C1 segment of cervical spinal cord (tissue), 14 donors: ENCODE measurements around the gene DBNDD1.
"Not testable (repeated sequence)": the region's sequence is repeated elsewhere in the genome, so short reads cannot be mapped to it uniquely, and the experiment has no call there.

Source experiments
- DNase-seq, 14 donors: peaks; one replicate each; lab custom pipeline; 2025; lab: John Stamatoyannopoulos, UW

DBNDD1 gene, protein sequence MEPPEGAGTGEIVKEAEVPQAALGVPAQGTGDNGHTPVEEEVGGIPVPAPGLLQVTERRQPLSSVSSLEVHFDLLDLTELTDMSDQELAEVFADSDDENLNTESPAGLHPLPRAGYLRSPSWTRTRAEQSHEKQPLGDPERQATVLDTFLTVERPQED

DNA sequence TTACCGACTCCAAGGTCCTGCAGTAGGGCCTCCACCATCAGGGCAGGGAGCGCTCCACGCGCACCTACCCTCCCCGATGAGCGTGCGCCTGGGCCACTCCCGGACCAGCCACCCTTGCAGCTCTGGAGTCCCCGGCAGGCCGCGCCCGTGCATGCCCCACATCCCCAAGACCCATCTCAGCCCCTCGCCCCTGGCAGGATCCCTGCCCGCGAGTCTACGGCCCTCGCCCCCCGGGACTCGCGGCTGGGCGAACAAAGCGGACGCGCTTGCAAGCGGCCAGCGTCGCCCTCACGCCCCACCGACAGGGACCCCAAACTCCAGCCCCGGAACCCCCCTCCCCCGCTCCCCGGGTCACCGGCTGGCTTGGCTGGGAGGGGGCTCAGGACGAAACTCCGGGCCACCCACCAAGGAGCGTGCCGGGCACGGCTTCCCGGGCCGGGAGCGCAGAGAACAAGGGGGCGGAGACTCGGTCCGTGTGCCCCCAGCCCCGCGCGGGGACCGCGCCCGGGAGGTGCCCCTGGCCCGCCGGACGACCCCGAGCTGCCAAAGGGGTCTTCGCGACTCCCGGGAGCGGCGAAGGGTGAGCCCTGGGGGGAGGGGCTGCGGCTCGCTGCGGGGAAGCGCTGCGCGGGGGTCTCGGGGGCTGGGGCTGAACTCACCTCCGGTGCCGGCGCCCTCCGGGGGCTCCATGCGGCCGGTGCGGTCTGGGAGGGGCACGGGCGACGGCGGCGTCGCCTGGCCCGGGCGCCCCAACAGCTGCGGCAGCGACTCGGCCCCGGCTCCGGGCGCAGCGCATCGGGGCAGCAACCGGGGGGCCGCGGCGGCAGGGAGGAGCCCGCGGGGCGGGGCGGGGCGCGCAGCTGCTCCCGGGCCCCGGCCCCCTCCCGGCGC, at the start of gene DBNDD1:
TSS of gene DBNDD1 (minus strand) at position 805 of the 891 bp plus-strand sequence. CDS start at position 690, 115 bp downstream.
- DNase-seq = peak in 1 of 14 donors; percentile 32

DNA sequence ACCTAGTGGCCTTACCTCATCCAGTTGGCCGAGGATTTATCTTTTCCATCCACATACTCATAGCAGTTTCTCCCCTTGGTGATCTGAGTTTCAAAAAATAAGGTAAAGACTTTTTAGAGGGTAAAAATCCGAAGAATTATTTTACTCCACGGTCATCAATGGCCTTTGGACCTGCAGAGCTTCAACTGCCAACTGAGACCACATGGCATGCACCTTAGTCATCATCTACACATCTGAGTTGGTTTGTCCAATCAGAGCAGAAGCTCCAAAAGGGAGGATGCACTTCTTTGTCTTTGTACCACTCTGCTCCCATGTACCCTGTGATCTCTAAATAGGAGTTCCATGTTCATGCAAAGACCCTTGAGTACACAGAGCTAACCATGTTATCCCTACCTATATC, 42.2 kb upstream of the DBNDD1 start:
- no peak for DNase-seq

DNA sequence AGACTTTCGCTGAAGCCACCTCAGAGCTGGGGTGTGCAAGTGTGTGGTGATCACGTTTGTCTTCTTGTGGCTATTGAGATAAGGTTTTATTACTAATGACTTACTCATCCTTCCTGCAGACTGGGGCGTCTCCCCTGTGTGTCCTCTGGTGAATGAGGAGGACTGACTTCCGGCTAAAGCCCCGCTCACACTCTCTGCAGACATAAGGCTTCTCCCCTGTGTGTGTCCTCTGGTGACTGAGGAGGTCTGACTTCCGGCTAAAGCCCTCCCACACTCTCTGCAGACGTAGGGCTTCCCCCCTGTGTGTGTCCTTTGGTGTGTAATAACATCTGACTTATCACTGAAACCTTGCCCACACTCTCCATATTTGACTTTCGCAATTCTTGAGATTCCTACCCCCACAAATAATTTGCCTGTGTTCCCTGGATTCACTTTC, 38.5 kb upstream of the DBNDD1 start:
- no peak for DNase-seq

DNA sequence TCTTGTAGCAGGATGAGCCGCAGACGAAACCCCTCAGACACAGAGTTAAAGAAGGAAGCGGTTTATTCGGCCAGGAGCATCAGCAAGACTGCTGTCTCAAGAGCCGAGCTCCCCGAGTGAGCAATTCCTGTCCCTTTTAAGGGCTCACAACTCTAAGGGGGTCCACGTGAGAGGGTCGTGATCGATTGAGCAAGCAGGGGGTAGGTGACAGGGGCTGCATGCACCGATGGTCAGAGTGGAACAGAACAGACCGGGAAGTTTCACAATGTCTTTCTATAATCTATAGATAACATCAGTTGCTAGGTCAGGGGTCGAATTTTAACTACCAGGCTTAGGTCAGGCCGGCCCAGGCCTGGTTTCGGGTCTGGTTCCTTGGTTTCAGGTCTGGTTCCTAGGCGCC, 37.3 kb upstream of the DBNDD1 start:
- DNase-seq = not testable (repeated sequence)

DNA sequence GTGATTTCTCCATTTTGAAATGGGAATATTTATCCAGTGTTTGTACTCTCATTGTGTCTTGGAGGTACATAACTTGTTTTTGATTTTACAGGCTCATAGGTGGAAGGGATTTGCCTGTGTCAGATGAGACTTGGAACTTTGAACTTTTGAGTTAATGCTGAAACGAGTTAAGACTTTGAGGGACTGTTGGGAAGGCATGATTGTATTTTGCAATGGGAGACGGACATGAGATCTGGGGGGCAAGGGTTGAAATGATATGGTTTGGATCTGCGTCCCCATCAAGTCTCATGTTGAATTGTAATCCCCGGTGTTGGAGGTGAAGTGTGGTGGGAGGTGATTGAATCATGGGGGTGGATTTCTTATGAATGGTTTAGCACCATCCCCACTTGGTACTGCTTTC, 36.1 kb upstream of the DBNDD1 start:
- no peak for DNase-seq

DNA sequence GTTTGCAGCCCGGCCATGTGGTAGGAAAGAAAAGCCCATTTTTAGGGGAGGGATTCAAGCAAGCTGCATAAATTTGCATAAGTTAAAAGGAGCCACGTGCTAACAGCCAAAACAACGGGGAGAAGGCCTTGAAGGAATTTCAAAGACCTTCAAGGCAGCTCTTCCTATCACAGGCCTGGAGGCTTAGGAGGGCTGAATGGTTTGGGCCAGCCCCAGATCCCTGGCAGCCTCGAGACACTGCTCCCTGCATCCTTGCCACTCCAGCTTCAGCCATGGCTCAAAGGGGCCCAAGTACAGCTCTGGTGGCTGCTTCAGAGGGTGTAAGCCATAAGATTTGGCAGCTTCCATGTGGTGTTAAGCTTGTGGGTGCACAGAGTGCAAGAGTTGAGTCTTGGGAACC, 35.3 kb upstream of the DBNDD1 start:
- DNase-seq = no peak

DNA sequence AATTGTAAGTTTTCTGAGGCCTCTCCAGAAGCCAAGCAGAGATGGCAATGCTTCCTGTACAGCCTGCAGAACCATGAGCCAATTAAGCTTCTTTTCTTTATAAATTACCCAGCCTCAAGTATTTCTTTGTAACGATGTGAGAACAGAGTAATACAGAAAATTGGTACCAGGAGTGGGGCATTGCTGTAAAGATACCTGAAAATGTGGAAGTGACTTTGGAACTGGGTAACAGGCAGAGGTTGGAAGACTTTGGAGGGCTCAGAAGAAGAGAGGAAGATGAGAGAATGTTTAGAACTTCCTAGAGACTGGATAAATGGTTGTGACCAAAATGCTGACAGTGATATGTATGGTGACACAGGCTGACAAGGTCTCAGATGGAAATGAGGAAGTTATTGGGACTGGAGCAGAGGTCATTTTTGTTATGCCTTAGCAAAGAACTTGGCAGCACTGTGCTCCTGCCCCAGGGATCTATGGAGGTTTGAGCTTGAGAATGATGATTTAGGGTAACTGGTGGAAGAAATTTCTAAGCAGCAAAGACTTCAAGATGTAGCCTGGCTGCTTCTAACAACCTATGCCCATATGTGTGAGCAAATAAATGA, 34.7 kb upstream of the DBNDD1 start:
- no peak for DNase-seq

DNA sequence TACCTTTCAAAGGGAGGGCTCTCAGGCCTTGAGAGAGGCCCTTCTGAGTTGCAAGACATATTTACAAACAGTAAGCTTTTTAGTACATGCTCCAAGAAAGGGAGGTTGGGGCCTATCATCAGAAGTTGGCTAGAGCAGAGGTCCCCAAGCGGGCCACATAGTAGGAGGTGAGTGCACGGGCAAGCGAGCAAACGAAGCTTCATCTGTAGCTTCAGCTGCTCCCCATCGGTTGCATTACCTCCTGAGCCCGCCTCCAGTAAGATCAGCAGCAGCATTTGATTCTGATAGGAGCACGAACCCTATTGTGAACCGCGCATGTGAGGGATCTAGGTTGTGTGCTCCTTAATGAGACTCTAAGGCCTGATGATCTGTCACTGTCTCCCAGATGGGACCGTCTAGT, 31.7 kb upstream of the DBNDD1 start:
- no peak for DNase-seq

DNA sequence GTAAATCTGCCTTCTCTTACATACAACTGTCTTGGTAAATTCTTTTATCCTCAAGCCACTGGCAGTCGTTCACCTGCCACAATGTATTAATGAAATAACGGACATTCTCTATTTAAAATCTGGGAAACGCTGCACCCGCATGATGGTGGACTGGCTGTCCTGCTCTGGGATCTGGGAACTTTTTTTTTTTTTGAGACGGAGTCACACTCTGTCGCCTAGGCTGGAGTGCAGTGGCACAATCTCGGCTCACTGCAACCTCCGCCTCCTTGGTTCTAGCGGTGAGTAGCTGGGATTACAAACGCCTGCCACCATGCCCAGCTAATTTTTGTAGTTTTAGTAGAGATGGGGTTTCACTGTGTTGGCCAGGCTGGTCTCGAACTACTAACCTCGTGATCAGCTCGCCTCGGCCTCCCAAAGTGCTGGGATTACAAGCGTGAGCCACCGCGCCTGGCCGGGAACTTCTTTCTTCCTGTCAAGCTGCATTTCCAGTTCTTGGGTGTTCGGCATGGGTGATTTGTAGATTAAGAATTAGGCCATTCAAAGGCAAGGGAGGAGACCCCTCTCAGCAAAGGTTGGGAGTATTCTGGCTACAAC, 29.6 kb upstream of the DBNDD1 start:
- DNase-seq = no peak

DNA sequence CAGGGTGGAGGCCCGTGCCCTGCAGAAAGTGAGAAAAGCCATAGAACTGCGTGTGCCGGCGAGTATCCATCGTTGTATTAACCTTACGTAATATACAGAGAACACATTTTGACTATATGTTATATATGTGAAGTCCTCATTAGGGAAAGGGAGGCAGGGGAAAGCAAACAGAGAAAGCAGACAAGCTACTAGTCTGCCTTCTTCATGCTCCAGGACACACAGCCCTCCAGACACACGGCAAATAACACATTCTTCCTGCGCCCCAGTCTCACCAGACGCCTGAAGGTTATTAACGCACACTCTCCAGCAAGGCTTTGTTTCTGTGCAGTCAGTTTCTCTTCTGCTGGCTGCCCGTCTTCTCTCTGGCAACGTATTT, 29.1 kb upstream of the DBNDD1 start:
- no peak for DNase-seq

DNA sequence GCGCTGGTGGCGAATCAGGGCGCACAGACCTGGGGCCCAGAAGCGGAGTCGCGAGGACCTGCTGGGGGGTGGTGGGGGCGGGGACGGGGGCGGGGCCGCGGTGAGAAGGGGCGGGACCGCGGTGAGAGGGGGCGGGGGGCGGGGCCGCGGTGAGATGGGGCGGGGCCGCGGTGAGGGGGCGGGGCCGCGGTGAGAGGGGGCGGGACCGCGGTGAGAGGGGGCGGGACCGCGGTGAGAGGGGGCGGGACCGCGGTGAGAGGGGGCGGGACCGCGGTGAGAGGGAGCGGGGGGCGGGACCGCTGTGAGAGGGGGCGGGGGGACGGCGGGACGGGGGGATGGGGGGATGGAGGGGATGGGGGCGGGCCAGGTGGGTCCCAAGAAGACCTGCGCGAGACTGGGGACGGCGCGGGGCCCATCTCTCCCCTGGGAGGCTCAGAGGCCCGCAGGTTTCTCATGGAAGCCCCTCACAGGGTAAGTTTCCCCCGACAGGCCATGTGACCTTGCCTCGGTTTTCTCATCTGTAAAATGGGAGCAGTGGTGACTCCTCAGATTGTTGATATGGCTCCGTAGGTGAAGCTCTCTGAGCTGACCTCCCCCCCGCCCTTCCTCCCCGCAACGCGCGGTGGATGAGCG, 28.6 kb upstream of the DBNDD1 start:
- DNase-seq = no peak

DNA sequence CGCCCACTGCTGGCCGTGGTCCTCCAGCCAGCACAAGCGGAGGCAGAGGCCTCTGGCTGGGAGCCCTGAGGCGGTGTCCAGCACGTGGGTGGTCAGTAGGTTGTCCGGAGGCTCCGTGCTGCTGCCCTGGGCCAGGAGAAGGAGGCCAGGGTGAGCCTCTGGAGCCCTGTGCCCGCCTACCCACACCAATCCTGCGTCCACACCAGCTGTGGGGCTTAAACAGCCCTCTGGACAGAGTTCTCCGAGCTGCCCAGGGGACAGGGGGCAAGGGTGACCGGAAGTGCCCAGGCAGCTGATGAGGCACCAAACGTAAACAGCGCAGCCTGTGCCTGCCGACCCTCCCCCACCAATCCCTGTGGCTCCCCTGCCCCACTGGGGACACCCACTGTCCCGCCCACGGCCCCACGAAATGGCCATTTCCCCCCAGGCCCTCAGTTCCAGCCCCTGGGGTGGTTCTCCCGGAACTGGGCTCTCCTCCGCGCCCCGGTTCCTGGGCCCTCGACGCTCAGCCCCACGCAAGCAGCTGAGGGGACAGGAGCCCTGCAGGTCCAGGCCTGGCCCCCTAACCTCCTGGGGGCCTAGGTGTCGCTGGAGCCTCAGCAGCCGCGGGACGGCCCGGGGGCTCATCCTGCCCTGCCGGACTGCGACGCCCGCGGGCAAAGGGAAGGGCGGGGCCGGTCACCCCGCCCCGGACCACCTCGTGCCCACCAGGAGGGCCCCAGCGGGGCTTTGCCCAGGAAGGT, 27.9 kb upstream of the DBNDD1 start:
- peak in 6 of 14 donors; percentile 2 to 42 (median 25) for DNase-seq

DNA sequence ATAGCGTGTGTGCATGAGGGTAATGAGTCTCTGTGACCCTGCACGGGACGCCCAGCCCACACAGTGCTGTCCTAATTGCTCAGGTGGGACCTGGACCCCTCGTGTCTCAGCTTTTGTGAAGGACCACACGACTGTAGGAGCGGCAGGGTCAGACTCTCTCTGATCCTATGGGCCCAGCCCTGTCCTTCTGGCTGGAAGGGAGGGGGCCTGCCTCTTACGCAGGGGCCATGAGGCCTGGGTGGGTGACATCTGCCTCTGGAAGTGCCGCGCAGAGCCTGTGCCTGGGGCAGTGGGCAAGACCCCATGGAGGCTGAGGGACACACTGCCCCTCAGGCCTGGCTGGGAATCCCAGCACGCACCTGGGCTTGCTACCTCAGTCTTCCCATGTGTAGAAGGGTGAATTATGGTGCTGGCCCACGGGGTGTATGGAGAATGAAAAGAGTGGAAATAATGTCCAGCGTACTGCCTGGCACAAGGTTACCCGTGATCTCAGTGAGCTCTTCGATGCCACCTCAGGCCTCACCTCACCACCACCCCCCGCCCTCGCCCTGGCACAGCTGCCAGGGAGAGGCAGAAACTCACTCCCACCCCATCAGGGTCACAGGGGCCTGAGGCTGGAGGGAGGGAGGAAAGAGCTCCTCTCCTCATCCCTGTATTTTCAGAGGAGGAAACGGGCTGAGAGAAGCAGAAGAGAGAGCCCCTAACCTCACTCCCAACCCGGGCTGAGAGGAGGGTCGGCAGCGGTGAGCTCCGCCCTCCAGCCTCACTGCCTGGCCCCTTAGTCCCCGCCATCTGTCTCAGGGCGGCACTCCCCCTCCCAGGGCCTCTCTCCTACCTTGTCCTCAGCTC, 27.1 kb upstream of the DBNDD1 start:
- DNase-seq = peak in 2 of 14 donors; percentile 18 to 28

DNA sequence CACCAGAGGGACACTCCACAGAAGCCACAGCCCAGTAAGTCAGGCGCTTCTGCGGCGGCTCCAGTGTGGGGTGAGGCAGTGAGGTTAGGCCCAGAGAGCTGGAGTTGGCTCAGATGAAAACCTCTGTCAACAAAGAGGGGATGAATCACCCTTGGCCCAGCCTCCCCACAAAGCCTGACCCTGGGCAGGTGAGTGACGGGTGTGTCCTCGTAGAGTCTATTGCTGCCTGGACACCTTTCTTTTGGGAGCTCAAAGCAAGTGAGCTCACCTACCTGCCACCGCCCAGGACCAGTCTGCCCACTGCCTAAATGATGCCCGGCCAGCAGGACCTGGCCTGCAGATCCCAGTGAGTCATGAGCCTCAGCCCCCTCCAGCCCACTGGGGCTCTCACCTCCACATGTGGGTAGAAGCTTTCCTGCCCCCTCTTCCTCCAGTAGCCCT, 24.9 kb upstream of the DBNDD1 start:
- no peak for DNase-seq

DNA sequence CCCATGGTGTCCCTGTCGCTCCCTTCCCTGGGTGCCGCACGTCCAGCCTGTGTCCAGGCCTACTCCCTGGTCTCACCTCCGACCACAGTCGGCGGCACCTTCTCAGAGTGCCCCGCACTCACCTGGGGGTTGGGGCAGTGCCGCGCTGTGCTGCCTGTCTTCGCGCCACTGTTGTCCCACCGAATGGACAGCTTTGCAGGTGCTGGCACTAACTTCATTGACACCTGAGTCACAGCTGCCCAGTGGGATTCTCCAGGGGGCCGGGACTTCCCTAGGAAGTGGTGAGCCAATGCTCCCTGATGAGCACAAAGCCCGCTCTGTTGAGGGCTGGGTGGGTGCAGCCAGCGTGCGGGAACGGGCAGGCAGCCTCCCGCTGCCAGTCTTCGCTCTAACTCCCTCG, 24.3 kb upstream of the DBNDD1 start:
- DNase-seq = no peak

DNA sequence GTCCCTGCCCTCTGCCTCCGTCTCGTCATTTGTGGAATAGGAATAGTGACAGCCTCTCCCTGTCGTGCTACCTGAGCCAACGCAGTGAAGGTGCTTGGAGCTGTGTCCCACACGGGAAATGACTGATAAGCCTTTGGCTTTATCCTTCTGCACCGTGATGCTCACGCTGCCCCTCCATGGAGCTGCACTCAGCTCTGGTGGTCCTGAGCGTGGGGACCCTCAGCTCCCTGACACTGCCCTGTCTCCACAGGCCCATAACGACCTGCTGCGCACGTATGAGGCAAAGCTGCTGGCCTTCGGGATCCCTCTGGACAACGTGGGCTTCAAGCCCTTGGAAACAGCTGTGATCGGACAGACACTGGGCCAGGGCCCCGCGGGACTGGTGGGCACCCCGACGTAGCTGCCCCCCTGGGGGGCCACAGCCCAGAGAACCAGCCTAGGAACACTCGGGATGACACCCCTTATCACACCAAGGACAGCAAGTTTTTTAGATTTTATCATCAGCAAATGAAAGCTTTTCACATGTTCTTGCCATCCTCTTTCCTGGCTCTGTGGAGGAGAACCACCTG, 23.8 kb upstream of the DBNDD1 start:
- no peak for DNase-seq

DNA sequence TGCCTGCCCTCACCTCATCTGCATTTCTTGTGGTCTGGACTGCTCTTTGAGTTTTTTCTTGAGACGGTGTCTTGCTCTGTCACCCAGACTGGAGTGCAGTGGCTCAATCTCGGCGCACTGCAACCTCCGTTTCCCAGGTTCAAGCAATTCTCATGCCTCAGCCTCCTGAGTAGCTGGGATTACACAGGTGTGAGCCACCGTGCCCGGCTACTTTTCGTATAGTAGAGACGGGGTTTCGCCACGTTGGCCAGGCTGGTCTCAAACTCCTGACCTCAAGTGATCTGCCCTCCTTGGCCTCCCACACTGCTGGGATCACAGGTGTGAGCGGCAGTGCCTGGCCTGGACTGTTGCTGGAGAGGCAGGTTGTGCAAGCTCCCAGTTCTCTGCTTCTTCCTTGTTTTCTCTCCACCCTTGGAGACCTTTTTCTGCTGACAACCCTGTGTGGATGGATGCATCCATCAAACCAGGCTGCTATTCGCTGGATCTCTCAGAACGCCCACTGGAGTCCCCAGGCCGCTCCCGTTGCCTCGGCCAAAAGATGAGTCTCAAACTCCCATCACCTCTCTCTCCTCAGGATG, 22.7 kb upstream of the DBNDD1 start:
- DNase-seq = no peak

DNA sequence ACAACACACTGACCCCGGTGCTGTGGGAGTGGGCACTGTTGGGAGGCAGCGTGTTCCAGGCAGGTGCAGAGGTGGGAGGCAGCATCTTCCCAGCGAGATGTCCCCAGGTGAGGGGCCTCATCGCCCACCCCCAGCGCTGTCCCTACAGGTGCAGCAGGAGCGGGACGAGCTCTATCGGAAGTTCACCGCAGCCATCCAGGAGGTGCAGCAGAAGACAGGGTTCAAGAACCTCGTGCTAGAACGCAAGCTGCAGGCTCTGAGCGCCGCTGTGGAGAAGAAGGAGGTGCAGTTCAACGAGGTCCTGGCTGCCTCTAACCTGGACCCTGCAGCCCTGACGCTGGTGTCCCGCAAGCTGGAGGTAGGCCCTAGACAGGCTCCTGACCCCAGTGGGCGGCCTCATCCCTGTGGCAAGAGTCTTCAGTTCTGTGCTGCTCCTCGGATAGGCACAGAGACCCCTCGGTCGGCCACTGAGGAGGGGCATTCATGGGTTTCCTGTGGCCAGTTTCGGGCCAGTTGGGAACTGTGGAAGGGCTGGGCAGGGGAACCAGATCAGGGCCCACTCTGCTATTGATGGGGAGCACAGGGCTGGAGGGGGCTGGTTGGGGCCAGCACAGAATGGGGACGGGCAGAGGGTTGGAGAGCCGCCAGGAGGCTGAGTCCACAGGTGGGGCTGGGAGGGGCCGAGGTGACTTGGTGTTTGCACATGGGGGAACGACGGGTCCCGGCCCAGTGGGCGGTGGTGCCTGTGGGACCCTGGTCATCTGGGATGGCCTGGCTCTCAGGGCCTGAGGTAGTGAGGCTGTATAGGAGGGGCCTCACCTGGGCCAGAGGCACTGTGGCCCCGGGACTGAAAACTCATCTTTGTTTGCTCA, 21.1 kb upstream of the DBNDD1 start:
- no peak for DNase-seq
